Measurements from ENCODE around the gene ATP11C.
"Not testable (repeated sequence)": the region's sequence is repeated elsewhere in the genome, so short reads cannot be mapped to it uniquely, and the experiment has no call there.

ATP11C gene

DNA sequence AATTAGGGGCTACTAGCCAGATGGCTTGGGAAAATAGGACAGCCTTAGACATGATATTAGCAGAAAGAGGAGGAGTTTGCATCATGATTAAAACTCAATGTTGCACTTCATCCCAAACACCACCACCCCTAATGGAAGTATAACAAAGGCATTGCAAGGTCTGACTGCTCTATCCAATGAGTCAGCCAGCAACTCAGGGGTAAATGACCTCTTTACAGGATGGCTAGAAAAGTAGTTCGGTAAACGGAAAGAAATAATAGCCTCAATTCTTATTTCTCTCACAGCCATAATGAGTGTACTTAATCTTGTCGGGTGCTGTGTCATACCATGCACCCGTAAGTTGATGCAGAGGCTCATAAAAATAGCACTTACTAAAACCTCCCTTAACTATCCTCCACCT is 76.0 kb downstream of the ATP11C start:
- DNase-seq (ENCODE audit: low read depth in 3 of 3): not testable (repeated sequence)

DNA sequence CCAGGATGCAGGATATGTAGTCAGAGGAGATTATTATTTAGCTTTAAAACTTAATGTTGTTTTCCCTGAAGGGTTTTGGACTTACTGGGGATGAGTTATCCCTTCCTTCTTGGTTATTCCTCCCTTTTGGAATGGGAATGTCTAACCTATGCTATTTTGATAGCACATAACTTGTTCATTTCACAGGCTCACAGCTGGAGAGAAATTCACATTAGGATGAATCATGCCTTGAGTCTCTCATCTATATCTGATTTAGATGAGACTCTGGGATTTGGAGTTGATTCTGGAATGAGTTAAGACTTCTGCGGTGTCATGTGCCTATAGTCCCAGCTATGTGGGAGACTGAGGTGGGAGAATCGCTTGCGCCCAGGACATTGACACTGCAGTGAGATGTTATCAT is 81.1 kb downstream of the ATP11C start:
- DNase-seq (ENCODE audit: low read depth in 3 of 3): no peak

DNA sequence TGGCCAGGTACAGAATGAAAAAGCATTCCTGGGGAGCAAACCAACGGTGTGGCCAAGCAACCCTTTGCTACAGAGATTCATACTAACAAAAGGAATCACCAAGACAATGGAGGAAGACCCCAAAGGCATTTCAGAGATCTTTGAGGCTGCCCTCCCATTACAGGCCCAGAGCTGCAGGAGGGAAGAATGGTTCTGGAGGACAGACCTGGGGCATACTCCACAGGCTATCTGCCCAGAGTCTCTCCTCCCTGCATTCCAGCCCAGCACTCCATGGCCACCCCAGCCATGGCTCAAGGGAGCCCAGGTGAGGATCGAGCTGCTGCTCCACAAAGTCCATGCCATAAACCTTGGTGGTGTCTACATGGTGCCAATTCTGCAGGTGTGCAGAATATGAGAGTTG is 81.9 kb downstream of the ATP11C start:
- DNase-seq (ENCODE audit: low read depth in 3 of 3): no peak

DNA sequence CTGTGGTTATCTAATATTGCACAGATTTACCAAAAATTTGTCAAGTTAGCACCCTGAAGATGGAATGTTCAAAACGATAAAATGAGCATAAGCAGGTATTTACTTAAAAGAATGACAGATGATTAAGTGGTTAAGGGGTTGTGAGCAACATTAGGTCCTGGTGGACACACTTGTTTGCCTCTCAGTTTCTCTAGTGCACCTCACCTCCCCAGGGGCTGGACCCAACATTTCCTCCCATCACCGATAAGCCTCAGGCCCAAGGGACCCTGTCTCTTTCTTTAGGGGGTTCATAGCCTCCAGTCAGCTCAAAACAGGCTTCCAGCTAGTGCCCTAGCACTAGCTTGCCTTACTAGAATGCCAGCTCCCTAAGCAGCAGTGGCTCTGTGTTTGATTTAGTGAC is 88.0 kb downstream of the ATP11C start:
- no peak for DNase-seq (ENCODE audit: low read depth in 3 of 3)

DNA sequence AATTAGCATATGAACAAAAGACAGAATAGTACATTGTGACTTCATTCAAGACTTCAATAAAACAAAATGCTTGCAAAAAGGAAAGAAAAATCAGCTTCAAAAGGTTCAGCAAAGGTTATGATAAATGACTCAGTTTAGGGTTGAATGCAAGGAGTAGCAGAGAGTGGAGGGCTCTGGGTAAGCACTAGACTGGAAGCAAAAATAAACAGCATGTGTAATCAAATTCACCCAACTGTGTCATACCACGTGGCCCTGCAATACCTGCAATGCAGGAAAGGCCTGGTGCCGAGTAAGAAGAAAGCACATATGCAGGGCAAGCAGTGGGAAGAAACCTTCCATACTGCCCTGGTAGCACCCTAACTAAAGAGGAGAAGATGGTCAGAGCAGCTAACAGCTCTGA is 88.7 kb downstream of the ATP11C start:
- DNase-seq (ENCODE audit: low read depth in 3 of 3): no peak

DNA sequence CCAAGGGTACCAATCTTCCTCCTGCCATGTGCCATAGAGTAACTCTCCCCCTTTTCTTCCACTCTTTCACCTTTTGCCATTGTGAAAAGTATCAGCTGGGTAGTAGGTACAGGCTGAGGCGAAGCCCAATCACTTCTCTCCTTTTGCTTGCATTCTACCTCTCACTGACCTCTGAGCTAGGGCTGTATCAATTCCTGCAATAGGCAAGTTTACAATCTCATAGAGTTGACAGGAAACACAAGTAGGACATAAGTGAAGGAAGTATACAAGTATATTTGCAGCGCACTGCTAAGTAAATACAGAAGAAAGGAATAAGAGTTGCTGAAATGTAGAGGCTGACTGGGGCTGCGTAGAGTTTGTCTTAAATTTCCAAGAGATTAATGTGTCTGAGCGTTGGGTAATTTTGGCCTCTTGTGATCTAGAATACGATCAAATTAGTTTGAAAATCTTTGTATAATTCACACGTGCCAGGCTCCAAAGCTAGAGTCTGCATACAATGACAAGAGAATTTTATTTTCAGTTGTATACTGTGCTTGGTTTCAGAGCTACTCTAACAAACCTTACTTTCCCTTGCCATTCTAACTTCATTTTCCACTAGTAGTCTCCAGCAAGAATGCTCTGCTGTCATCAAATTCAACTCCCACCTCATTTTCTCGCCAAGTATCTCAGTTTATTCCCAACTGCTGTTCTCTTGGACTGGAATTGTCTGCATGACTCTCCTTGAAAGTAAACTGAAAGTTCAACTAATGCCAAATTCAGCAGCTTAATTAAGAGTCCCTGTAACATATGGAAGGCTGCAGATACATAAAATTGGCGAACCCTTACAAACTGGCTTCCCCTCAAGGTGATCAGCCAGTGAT is 90.3 kb downstream of the ATP11C start:
- DNase-seq (ENCODE audit: low read depth in 3 of 3): no peak

DNA sequence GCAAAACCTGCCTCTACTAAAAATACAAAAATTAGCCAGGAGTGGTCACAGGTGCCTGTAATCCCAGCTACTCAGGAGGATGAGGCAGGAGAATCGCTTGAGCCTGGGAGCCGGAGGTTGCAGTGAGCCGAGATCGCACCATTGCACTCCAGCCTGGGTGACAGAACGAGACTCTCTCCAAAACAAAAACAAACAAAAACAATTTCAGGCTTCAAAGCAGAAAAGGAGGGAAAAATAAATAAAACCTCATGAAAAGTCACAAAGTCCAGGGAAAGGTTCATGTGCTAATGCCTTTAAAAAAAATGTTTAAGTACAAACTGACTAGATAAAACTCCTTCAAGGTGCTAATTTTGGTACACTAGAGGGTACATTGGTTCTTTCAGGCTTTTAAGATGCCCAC is 96.5 kb downstream of the ATP11C start:
- DNase-seq (ENCODE audit: low read depth in 3 of 3): not testable (repeated sequence)

DNA sequence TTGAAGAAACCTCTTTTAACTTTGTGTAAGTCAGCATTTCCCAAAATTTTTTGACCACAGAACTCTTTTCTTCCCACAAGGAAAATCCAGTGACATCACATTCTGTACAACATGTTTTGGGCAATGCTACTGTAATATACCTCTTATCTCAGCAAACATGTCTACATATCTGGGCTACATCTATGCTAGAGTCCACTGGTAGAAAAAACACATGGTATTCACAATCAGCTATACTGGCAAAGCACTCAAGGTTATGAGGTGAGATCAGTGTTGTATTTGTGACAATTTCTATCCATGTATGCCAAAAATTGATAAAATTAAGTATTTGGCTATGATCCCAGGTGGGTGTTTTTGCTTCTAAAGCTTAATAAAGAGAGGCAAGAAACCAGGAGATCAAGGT is 98.0 kb downstream of the ATP11C start:
- no peak for DNase-seq (ENCODE audit: low read depth in 3 of 3)

DNA sequence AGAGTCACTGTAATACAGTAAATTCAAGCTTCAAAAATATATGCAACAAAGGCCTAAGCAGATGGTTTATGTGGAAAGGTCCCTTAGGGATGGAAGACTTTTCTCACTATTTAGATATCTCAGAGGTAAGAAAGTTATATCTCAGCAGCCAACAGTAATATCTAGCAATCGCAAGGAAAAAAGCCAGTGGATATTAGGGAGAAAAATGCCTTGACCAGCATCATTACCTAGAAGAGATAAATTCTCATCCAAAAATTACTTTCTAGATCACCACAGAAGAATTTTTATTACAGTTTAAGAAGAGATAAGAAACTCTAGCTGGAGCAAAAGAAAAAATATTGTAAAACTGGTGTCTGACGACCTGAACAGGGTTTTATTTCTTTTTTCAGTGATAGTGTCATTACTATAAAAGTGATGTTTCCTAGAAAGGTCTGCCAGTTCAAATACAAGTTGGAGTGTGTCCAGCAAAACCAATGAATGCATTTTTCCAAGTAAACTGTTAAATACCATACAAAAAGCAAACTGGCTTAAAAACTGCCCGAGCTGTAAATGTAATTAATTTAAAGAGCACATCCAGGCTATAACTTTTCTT is 100.0 kb downstream of the ATP11C start:
- DNase-seq (ENCODE audit: low read depth in 3 of 3): no peak

DNA sequence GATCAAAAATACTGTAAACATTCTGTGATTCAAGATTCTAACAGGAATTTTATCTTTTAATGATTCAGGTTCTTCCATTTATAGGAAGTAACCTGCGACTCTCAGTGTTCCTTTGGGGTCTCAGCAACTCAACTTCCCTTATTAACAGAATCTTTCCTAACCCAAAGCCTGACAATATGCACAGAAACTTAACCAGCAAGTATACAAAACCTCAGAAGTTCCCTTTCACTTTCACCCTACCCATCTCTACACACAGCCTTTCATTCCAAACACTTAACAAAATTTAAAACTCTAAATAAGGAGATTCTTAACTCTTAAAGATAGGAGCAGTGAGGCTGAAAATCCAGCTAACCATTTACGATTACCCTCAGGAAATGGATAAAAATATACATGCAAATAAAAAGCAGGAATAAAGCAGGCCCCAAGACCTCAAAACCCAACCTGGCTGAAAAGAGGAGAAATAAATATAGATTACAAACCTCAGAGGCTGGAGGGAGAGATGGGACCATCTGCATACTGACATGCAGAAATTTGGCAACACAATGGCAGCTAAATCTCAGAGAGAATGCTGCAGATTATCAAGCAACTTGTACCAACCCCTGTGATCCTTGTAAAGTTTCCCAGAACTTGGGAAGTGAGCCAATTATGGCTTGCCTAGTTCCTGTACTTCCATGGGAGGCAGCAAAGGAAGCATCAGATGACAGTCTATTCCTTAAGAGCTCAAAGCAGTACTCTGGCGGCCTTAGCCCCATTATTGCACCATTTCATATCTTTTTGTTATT is 101.0 kb downstream of the ATP11C start:
- DNase-seq (ENCODE audit: low read depth in 3 of 3): no peak

DNA sequence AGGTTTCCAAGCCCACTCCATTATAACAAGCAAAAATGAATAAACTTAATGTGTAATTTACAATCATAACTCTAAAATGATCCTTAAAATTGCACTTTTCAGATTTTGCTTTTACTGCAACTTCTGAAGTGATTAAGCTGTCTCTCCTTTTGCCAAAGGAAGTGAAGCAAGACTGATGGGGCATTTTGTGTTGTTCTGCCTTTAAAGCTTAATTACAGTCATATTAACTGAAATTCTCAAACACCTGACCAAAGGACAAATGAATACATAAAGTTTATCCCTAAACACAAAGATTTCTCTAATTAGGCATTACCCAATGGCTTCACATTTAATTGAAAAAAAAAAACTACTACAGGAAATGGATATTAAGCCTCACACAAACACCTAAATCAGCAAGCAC is 101.8 kb downstream of the ATP11C start:
- no peak for DNase-seq (ENCODE audit: low read depth in 3 of 3)

DNA sequence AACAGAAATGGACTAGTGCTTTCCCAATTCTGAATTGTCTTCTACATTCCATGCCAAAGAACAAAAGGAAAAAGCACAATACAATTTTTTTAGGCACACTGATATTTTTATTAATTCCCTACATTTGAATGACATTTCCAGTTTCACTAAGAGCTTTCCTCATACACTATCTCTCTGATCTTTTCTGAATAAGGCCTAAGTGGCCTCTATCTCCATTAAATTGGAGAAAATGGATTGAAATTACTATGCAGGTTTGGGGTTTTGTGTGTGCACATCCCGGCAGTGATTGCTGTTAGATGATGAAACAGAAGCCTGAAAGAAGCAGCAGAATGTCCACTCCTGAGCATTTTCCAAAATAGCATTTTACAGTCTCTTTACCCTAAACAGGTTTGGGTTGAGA is 104.0 kb downstream of the ATP11C start:
- DNase-seq (ENCODE audit: low read depth in 3 of 3): no peak

DNA sequence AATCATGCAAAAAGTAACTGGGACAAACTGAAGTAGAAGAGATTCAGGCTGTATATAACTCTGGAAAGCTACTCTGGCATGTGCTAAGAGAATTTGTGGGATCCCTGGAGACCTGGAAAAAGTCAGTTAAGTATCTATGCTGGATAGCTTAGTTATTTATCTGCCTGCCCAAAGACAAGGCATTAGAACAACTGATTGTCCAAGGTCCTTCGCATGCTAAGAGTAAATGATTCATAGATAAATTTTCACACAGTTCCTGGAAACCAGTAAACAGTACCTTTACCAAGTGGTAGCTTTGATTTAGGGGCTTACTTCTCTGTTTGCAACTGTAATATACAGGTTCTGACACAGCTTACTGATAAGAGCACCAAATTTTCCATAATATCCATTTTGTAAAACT is 104.8 kb downstream of the ATP11C start:
- DNase-seq (ENCODE audit: low read depth in 3 of 3): no peak

DNA sequence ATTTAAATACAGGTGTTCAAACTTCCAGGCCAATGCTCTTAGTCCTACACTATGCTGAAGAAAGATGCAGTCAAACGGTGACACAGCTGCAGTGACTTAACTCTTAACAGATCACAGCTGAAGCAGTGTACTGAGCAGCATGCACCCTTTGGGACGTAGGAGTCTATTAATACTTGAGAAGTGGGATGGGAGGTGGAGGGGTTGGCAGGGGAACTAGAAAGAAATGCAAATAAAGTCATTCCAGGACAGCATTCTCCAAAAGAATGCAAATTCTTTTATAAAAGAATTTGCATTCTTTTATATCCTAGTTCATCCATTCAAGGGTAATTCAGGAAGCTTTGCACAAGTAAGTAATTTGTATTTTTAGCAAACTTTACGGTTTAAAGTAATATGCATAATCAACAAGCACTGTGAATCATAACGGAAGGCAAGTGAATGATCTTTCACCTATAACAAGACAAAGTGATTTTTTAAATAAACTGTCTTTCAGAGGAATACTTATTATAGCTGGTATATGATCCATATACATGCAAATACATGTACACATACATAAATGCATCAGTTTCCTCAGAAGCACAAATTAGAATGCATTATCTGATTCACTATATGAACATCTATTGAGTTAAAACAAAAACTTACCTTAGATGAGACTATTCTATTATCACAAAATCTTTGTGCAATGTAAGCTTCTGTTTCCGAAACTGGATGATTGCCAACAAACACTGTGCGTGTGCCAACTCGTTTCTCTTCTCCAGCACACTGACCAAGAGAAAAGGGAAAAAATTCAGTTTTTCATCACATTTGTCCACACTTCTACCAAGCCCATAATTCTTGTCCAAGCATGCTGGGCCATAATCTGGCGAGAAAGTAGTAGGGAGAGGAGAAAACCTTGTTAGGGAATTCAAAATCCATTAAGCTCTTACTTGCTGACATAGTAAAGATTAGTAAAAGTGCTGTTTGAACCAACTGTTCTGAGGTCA is 106.5 kb downstream of the ATP11C start:
- DNase-seq (ENCODE audit: low read depth in 3 of 3): no peak

DNA sequence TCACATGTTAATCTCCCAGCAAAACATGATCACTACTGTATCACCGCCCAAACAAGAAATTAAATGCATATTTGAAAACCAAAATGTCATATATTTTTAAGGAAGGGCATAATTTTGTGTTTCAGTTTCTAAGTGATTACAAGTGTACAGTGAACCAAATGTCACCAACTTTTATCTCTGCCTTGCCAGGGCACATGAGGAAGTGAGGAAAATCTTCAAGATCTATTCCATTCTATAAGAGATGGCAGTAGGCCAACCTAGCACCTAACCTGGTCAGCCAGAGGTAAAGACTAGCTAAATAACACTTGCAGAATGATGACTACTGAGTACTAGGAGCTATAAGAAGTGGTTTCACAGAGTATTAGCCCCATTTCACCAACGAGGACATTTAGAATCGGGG is 107.2 kb downstream of the ATP11C start:
- no peak for DNase-seq (ENCODE audit: low read depth in 3 of 3)

DNA sequence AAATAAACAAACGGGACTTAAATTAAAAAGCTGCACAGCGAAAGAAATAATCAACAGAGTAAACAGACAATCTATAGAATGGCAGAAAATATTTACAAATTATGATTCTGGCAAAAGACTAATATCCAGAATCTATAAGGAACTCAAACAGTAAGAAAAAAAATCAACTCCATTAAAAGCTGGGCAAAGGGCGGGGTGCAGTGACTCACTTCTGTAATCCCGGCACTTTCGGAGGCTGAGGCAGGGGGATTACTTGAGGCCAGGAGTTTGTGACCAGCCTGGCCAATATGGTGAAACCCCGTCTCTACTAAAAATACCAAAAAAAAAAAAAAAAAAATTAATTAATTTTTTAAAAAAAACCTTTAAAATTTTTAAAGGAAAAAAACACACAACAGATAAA is 109.0 kb downstream of the ATP11C start:
- DNase-seq (ENCODE audit: low read depth in 3 of 3): no peak

DNA sequence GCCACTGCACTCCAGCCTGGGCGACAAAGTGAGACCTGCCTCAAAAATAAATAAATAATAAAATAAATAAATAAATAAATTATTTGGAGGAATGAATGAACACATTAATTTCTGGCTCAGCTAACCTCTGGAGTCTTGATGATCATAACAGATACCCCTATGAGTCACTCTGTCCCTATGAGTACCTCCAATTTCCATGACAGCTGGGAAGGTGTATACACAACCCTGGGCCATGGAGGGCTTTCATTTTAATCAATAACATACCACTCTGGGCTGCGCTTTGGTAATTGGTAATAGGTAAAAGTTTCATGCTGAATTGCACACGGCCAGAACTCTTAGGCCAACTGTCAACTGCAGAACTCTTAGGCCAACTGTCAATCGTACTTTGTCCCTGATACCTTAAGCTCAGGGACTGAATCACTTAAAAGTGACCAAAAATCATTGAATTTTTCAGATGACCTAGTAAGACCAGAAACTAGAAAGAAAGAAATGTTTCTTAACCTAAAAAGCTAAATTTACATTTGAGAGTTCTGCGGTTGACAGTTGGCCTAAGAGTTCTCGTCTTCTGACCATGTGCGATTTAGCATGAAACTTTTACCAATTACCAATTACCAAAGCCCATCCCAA is 112.4 kb downstream of the ATP11C start:
- DNase-seq (ENCODE audit: low read depth in 3 of 3): no peak

DNA sequence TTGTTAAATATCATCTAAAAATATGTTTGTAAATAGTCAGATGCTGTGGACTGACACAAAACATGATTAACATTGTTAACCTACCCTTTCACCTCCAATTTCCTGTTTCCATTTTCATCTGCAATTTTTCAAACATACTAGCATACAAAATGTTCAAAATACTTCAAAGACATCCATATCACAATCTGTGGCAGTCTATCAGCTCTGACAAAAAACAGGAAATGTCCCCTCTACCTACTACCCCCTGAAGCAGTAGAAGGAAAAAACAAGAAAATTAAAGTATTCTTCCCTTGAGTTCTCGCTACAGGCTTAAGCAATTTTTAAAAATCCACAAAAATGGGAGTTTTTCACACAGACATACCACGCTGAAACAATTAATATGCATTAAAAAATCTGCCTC is 116.6 kb downstream of the ATP11C start:
- DNase-seq (ENCODE audit: low read depth in 3 of 3): no peak

DNA sequence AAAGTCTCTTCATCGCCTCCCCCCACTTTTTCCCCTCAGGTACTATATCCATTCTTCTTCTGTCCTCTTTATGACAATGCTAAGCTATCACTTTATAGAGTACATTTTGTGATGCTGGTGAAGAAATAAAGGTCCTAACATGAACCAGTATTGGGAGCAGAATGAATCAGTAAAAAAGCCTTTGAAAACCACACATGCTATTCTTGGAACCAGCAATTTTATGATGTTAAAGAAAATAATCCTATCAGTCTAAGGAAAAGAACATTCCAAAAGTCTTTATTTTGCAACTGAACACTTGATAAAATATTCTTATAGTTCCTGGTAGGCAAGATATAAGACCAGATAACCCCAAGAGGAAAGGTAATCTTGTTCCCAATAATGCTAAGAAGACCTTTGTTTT is 117.1 kb downstream of the ATP11C start:
- no peak for DNase-seq (ENCODE audit: low read depth in 3 of 3)

DNA sequence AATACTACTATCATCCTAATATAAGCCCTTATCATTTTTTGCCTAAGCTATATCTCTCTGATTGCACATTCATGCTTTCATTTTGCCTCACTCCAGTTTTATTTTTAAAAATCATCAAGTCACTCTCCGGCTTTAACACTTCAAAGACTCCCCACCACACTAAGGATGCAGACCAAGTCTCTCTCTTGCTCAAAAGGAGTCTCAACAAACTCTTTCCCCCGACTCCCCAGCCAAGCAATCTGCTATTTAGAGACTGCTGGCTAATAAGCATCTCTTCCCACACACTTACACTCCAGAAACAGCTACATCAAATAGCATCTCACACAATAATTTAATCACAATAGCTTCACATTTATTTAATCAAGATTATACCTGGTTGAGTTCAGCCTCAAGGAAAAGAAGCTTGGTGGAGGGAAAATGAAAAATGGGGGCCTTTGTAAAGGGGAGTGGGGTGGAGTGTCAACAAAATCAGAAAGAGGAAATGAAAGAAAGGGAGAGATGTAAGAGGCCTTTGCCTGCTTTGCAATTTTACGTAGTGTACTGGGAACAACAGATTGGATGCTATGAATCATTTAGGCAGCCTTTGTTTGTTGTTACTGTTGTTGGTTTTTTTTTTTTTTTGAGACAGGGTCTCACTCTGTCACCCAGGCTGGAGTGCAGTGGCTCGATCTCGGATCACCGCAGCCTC is 120.8 kb downstream of the ATP11C start:
- DNase-seq (ENCODE audit: low read depth in 3 of 3): no peak

DNA sequence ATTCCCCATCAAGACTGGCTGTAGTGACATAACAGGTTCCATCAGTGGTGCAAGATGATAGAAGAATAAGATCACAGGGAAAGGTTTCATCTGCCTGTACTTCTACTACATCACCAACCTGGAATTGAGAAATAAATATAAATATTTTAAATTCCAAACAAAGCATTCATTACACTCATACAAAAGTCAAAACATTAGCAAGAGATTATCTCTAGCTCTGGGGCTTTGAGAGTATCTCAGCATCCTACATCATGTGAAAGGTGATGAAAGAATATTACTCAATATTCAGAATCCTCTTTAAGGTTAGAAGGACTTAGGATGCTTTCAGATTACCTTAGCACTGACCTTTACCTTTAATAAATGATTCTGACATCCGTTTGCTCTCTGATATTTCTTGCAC is 128.4 kb downstream of the ATP11C start:
- no peak for DNase-seq (ENCODE audit: low read depth in 3 of 3)
